ENCODE measurements around the gene MGAT5. TPM values are rescaled to one million over a fixed set of nuclear protein-coding genes. Genes with fewer than 3 reads are reported as not detected.
"Not testable (repeated sequence)": the region's sequence is repeated elsewhere in the genome, so short reads cannot be mapped to it uniquely, and the experiment has no call there.

The MGAT5 gene
- total RNA-seq, 4 donors from 2014 or later: 47.4 to 56.4 (median 50.3) TPM

GRCh38 chr2:134293719-134294537 lies 40.1 kb downstream of the MGAT5 start:
- TF ChIP-seq CTCF (IDR thresholded peaks at IDR 0.05) (no peak), EP300 (IDR thresholded peaks at IDR 0.05) (no peak), POLR2AphosphoS5 (IDR thresholded peaks at IDR 0.05) (no peak), POLR2A (IDR thresholded peaks at IDR 0.05; ENCODE audit: low read depth) (no peak)
- Histone ChIP-seq H3K27ac (replicated peaks in 1 of 4) (no peak overlapping the region), H3K36me3 (no peaks in the 10 kb centered on the region), H3K9me3 (no peaks in the 10 kb centered on the region), H3K4me3 (no peak overlapping the region), H3K27me3 (no peaks in the 10 kb centered on the region), H3K4me1 (peaks cover 10 to 27% (median 15%) of the 10 kb centered on the region in 4 donors)
- intact Hi-C loops (cut with DNase I): no loop called here
- DNase-seq (ENCODE audit: extremely low spot score): no peak
- WGBS: 98% methylated on average over 8 of the region's 8 CpGs

GRCh38 chr2:134294598-134294997 lies 40.7 kb downstream of the MGAT5 start:
- H3K9me3 ChIP-seq; H3K27ac ChIP-seq (replicated peaks in 1 of 4); intact Hi-C loops (cut with DNase I); DNase-seq (ENCODE audit: extremely low spot score); H3K4me3 ChIP-seq; H3K27me3 ChIP-seq; H3K36me3 ChIP-seq: not testable (repeated sequence)
- H3K4me1 ChIP-seq: peaks cover 10 to 21% (median 15%) of the 10 kb centered on the region in 4 donors
- WGBS: 91% methylated on average over 3 of the region's 3 CpGs

- intact Hi-C loops (cut with DNase I): no loop called here
- no peak for TF ChIP-seq POLR2A (IDR thresholded peaks at IDR 0.05; ENCODE audit: low read depth)
- TF ChIP-seq POLR2AphosphoS5 (IDR thresholded peaks at IDR 0.05): no peak
- no peak for TF ChIP-seq EP300 (IDR thresholded peaks at IDR 0.05)
- no peak for TF ChIP-seq CTCF (IDR thresholded peaks at IDR 0.05)
- WGBS: 58% methylated on average over 3 of the region's 3 CpGs
Observed at GRCh38 chr2:134295441-134295840, 41.6 kb downstream of the MGAT5 start.

GRCh38 chr2:134296301-134296700 lies 42.4 kb downstream of the MGAT5 start:
- Histone ChIP-seq H3K36me3 (no peaks in the 10 kb centered on the region), H3K27me3 (no peaks in the 10 kb centered on the region), H3K4me1 (peaks cover 14 to 22% (median 19%) of the 10 kb centered on the region in 4 donors), H3K4me3 (no peak overlapping the region), H3K27ac (replicated peaks in 1 of 4) (peak overlapping the region in 1 of 4 donors; percentile 29), H3K9me3 (no peaks in the 10 kb centered on the region)
- no peak for TF ChIP-seq POLR2A (IDR thresholded peaks at IDR 0.05; ENCODE audit: low read depth)
- TF ChIP-seq POLR2AphosphoS5 (IDR thresholded peaks at IDR 0.05): no peak
- no peak for TF ChIP-seq CTCF (IDR thresholded peaks at IDR 0.05)
- TF ChIP-seq EP300 (IDR thresholded peaks at IDR 0.05): no peak
- 89% methylated on average over 2 of the region's 2 CpGs for WGBS
- intact Hi-C loops (cut with DNase I): no loop called here
- DNase-seq (ENCODE audit: extremely low spot score): no peak

More at GRCh38 chr2:134295441-134295840, 41.6 kb downstream of the MGAT5 start:
- Histone ChIP-seq H3K4me1 (peaks cover 5 to 17% (median 14%) of the 10 kb centered on the region in 4 donors), H3K9me3 (no peaks in the 10 kb centered on the region), H3K36me3 (no peaks in the 10 kb centered on the region), H3K27ac (replicated peaks in 1 of 4) (peak overlapping the region in 2 of 4 donors; percentile 25 to 29), H3K27me3 (no peaks in the 10 kb centered on the region), H3K4me3 (no peak overlapping the region)
- DNase-seq (ENCODE audit: extremely low spot score): no peak

GRCh38 chr2:134299334-134299733 lies 45.5 kb downstream of the MGAT5 start:
- TF ChIP-seq EP300 (IDR thresholded peaks at IDR 0.05) (no peak), POLR2A (IDR thresholded peaks at IDR 0.05; ENCODE audit: low read depth) (no peak), POLR2AphosphoS5 (IDR thresholded peaks at IDR 0.05) (no peak), CTCF (IDR thresholded peaks at IDR 0.05) (no peak)
- Histone ChIP-seq H3K27ac (replicated peaks in 1 of 4) (no peak overlapping the region), H3K27me3 (no peaks in the 10 kb centered on the region), H3K4me1 (peaks cover 26 to 34% (median 31%) of the 10 kb centered on the region in 4 donors), H3K36me3 (no peaks in the 10 kb centered on the region), H3K9me3 (no peaks in the 10 kb centered on the region), H3K4me3 (no peak overlapping the region)
- intact Hi-C loops (cut with DNase I): no loop called here
- WGBS: 100% methylated on average over 1 of the region's 1 CpG
- DNase-seq (ENCODE audit: extremely low spot score): no peak
